ENCODE data around the gene AGK.
"Not testable (repeated sequence)": the region's sequence is repeated elsewhere in the genome, so short reads cannot be mapped to it uniquely, and the experiment has no call there.

AGK gene

DNA sequence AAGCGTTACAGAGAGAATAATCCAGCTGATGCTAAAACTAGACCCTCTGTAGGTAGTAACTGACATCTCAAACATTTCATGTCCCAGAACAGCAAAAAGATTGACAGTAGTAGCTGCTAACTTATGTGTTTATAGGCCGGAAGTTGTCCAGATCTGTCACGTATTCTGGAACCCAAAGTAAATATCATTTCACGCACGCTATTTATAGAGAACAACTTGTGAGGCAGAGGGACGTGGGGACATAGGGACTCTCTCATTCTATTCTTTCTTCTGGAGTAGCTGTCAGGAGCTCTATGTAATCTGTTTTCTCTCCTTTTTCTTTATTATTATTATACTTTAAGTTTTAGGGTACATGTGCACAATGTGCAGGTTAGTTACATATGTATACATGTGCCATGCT lies 22.3 kb downstream of the AGK start:
- Histone ChIP-seq H3K27me3 (replicated peaks in 2 of 5; ENCODE audit: control insufficient read depth in 4 of 5, insufficient read depth in 5 of 5, low read length in 4 of 5) (no peaks in the 10 kb centered on the region), H3K4me3 (ENCODE audit: control insufficient read depth in 1 of 7, extremely low read depth in 1 of 7, insufficient read depth in 4 of 7, low read depth in 2 of 7, low read length in 6 of 7) (no peak overlapping the region), H3K27ac (ENCODE audit: insufficient read depth in 1 of 2, low read depth in 1 of 2, low read length in 2 of 2, poor library complexity in 1 of 2, severe bottlenecking in 2 of 2) (no peak overlapping the region), H3K36me3 (ENCODE audit: control insufficient read depth in 4 of 4, insufficient read depth in 4 of 4, low read length in 3 of 4) (peaks cover 12 to 47% (median 26%) of the 10 kb centered on the region in 4 experiments), H3K9me3 (ENCODE audit: control extremely low read depth in 1 of 5, control insufficient read depth in 4 of 5, insufficient read depth in 2 of 5, low read depth in 1 of 5, low read length in 4 of 5) (peaks cover 7 to 25% (median 14%) of the 10 kb centered on the region in 5 experiments), H3K4me1 (ENCODE audit: control extremely low read depth in 1 of 4, control insufficient read depth in 4 of 4, insufficient read depth in 4 of 4, low read length in 3 of 4) (no peaks in the 10 kb centered on the region)
- POLR2A ChIA-PET, result no interaction called here
- DNase-seq, result no peak
- CTCF ChIA-PET, result no interaction called here
- WGBS (ENCODE audit: insufficient coverage), result 100% methylated on average over 3 of the region's 6 CpGs

DNA sequence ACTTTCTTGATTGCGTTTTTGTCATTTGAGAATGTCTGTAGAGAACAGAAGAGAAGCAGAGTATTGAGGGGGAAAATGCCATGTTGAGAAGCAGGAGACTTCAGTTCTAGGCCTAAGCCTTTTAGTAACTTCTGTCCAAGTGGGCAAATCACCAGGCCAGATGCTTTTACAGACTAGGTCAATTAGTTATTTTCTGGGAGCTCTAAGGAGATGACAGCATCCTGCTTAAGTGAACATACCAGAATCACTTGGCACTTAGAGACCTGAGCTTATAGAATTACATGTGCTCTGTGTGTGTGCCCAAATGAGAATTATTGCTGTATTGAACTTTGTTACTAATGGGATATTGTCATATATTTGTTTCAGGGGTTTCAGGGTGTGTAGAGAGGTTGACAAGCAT lies 24.0 kb downstream of the AGK start:
- peaks cover 10 to 50% (median 21%) of the 10 kb centered on the region in 4 experiments for H3K36me3 ChIP-seq (ENCODE audit: control insufficient read depth in 4 of 4, insufficient read depth in 4 of 4, low read length in 3 of 4)
- 100% methylated on average over 1 of the region's 1 CpG for whole genome bisulfite sequencing (ENCODE audit: insufficient coverage)
- no peak for DNase-seq
- no peaks in the 10 kb centered on the region for H3K4me1 ChIP-seq (ENCODE audit: control extremely low read depth in 1 of 4, control insufficient read depth in 4 of 4, insufficient read depth in 4 of 4, low read length in 3 of 4)
- H3K4me3 ChIP-seq (ENCODE audit: control insufficient read depth in 1 of 7, extremely low read depth in 1 of 7, insufficient read depth in 4 of 7, low read depth in 2 of 7, low read length in 6 of 7), result no peak overlapping the region
- no peaks in the 10 kb centered on the region for H3K27me3 ChIP-seq (replicated peaks in 2 of 5; ENCODE audit: control insufficient read depth in 4 of 5, insufficient read depth in 5 of 5, low read length in 4 of 5)
- H3K27ac ChIP-seq (ENCODE audit: insufficient read depth in 1 of 2, low read depth in 1 of 2, low read length in 2 of 2, poor library complexity in 1 of 2, severe bottlenecking in 2 of 2), result no peak overlapping the region
- POLR2A ChIA-PET, result no interaction called here
- peaks cover 7 to 37% (median 22%) of the 10 kb centered on the region in 5 experiments for H3K9me3 ChIP-seq (ENCODE audit: control extremely low read depth in 1 of 5, control insufficient read depth in 4 of 5, insufficient read depth in 2 of 5, low read depth in 1 of 5, low read length in 4 of 5)
- CTCF ChIA-PET, result no interaction called here

GRCh38 chr7:141575654-141576448 lies 24.6 kb downstream of the AGK start:
- Histone ChIP-seq H3K9me3 (ENCODE audit: control extremely low read depth in 1 of 5, control insufficient read depth in 4 of 5, insufficient read depth in 2 of 5, low read depth in 1 of 5, low read length in 4 of 5) (peaks cover 7 to 36% (median 25%) of the 10 kb centered on the region in 5 experiments), H3K36me3 (ENCODE audit: control insufficient read depth in 4 of 4, insufficient read depth in 4 of 4, low read length in 3 of 4) (peaks cover 10 to 50% (median 20%) of the 10 kb centered on the region in 4 experiments), H3K4me3 (ENCODE audit: control insufficient read depth in 1 of 7, extremely low read depth in 1 of 7, insufficient read depth in 4 of 7, low read depth in 2 of 7, low read length in 6 of 7) (no peak overlapping the region), H3K4me1 (ENCODE audit: control extremely low read depth in 1 of 4, control insufficient read depth in 4 of 4, insufficient read depth in 4 of 4, low read length in 3 of 4) (no peaks in the 10 kb centered on the region), H3K27me3 (replicated peaks in 2 of 5; ENCODE audit: control insufficient read depth in 4 of 5, insufficient read depth in 5 of 5, low read length in 4 of 5) (no peaks in the 10 kb centered on the region), H3K27ac (ENCODE audit: insufficient read depth in 1 of 2, low read depth in 1 of 2, low read length in 2 of 2, poor library complexity in 1 of 2, severe bottlenecking in 2 of 2) (no peak overlapping the region)
- no peak for DNase-seq
- POLR2A ChIA-PET, result no interaction called here
- CTCF ChIA-PET, result no interaction called here
- 100% methylated on average over 1 of the region's 2 CpGs for WGBS (ENCODE audit: insufficient coverage)

- ChIA-PET CTCF (no interaction called here), POLR2A (no interaction called here)
- DNase-seq, result no peak
- H3K36me3 ChIP-seq (ENCODE audit: control insufficient read depth in 4 of 4, insufficient read depth in 4 of 4, low read length in 3 of 4), result peaks cover 10 to 50% (median 17%) of the 10 kb centered on the region in 4 experiments
- H3K27me3 ChIP-seq (replicated peaks in 2 of 5; ENCODE audit: control insufficient read depth in 4 of 5, insufficient read depth in 5 of 5, low read length in 4 of 5), result no peaks in the 10 kb centered on the region
- H3K4me3 ChIP-seq (ENCODE audit: control insufficient read depth in 1 of 7, extremely low read depth in 1 of 7, insufficient read depth in 4 of 7, low read depth in 2 of 7, low read length in 6 of 7), result no peak overlapping the region
- WGBS (ENCODE audit: insufficient coverage), result 98% methylated on average over 5 of the region's 6 CpGs
- peaks cover 7 to 40% (median 26%) of the 10 kb centered on the region in 5 experiments for H3K9me3 ChIP-seq (ENCODE audit: control extremely low read depth in 1 of 5, control insufficient read depth in 4 of 5, insufficient read depth in 2 of 5, low read depth in 1 of 5, low read length in 4 of 5)
- no peaks in the 10 kb centered on the region for H3K4me1 ChIP-seq (ENCODE audit: control extremely low read depth in 1 of 4, control insufficient read depth in 4 of 4, insufficient read depth in 4 of 4, low read length in 3 of 4)
- no peak overlapping the region for H3K27ac ChIP-seq (ENCODE audit: insufficient read depth in 1 of 2, low read depth in 1 of 2, low read length in 2 of 2, poor library complexity in 1 of 2, severe bottlenecking in 2 of 2)
These were observed 26.0 kb downstream of the AGK start for GRCh38 chr7:141577043-141577839.

DNA sequence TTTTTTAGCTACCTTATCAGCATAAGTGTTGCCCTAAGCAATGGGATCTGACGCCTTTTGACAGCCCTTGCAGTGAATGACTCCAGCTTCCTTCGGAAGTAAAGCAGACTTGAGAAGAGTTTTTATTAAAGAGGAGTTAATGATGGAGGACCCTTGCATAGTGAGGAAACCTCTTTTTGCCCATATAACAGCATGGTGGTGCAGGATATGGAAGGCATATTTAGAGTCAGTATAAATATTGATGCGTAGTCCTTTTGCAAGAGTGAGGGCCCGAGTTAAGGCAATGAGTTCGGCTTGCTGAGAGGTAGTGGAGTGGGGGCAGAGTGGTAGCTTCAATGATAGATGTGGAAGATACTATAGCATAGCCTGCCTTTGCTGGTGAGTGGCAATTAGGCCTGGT lies 28.7 kb downstream of the AGK start:
- H3K27ac ChIP-seq (ENCODE audit: insufficient read depth in 1 of 2, low read depth in 1 of 2, low read length in 2 of 2, poor library complexity in 1 of 2, severe bottlenecking in 2 of 2); POLR2A ChIA-PET; H3K4me3 ChIP-seq (ENCODE audit: control insufficient read depth in 1 of 7, extremely low read depth in 1 of 7, insufficient read depth in 4 of 7, low read depth in 2 of 7, low read length in 6 of 7); H3K4me1 ChIP-seq (ENCODE audit: control extremely low read depth in 1 of 4, control insufficient read depth in 4 of 4, insufficient read depth in 4 of 4, low read length in 3 of 4); H3K27me3 ChIP-seq (replicated peaks in 2 of 5; ENCODE audit: control insufficient read depth in 4 of 5, insufficient read depth in 5 of 5, low read length in 4 of 5): not testable (repeated sequence)
- Histone ChIP-seq H3K36me3 (ENCODE audit: control insufficient read depth in 4 of 4, insufficient read depth in 4 of 4, low read length in 3 of 4) (peaks cover 5 to 32% (median 9%) of the 10 kb centered on the region in 4 experiments), H3K9me3 (ENCODE audit: control extremely low read depth in 1 of 5, control insufficient read depth in 4 of 5, insufficient read depth in 2 of 5, low read depth in 1 of 5, low read length in 4 of 5) (peaks cover 7 to 37% (median 26%) of the 10 kb centered on the region in 5 experiments)
- peak in 2 of 3 donors; percentile 9 to 13 for DNase-seq
- WGBS (ENCODE audit: insufficient coverage), result 100% methylated on average over 3 of the region's 5 CpGs
- CTCF ChIA-PET, result interaction anchor here (0.6 kb wide), 1 partner anchor 563 kb away, joined by 3 read pairs; no protein-coding TSS in a partner anchor

DNA sequence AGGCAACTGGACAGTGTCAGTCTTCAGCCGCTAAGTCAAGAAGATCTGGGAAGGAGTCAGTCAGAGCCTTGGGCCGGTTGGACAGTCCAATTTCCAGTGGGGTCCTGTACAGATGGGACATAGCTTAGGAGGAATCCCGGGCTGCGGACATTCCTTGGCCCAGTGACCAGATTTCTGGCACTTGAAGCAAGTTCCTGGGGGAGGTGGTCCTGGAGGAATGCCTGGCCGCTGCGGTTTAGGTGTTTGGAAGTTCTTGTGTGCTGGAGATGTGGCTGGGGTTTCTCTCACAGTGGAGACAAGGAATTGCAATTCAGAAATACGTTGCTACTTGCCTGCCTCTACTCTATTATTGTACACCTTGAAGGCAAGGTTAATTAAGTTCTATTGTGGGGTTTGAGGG lies 30.9 kb downstream of the AGK start:
- H3K27ac ChIP-seq (ENCODE audit: insufficient read depth in 1 of 2, low read depth in 1 of 2, low read length in 2 of 2, poor library complexity in 1 of 2, severe bottlenecking in 2 of 2); H3K27me3 ChIP-seq (replicated peaks in 2 of 5; ENCODE audit: control insufficient read depth in 4 of 5, insufficient read depth in 5 of 5, low read length in 4 of 5); DNase-seq; CTCF ChIA-PET; H3K4me1 ChIP-seq (ENCODE audit: control extremely low read depth in 1 of 4, control insufficient read depth in 4 of 4, insufficient read depth in 4 of 4, low read length in 3 of 4); POLR2A ChIA-PET; H3K4me3 ChIP-seq (ENCODE audit: control insufficient read depth in 1 of 7, extremely low read depth in 1 of 7, insufficient read depth in 4 of 7, low read depth in 2 of 7, low read length in 6 of 7): not testable (repeated sequence)
- 89% methylated on average over 3 of the region's 7 CpGs for WGBS (ENCODE audit: insufficient coverage)
- H3K36me3 ChIP-seq (ENCODE audit: control insufficient read depth in 4 of 4, insufficient read depth in 4 of 4, low read length in 3 of 4), result peaks cover 4 to 27% (median 9%) of the 10 kb centered on the region in 4 experiments
- peaks cover 3 to 23% (median 17%) of the 10 kb centered on the region in 5 experiments for H3K9me3 ChIP-seq (ENCODE audit: control extremely low read depth in 1 of 5, control insufficient read depth in 4 of 5, insufficient read depth in 2 of 5, low read depth in 1 of 5, low read length in 4 of 5)

GRCh38 chr7:141584935-141585334 lies 33.7 kb downstream of the AGK start:
- POLR2A ChIA-PET, result no interaction called here
- WGBS (ENCODE audit: insufficient coverage), result 100% methylated on average over 2 of the region's 3 CpGs

More at GRCh38 chr7:141584935-141585334, 33.7 kb downstream of the AGK start:
- no peaks in the 10 kb centered on the region for H3K4me1 ChIP-seq (ENCODE audit: control extremely low read depth in 1 of 4, control insufficient read depth in 4 of 4, insufficient read depth in 4 of 4, low read length in 3 of 4)
- H3K9me3 ChIP-seq (ENCODE audit: control extremely low read depth in 1 of 5, control insufficient read depth in 4 of 5, insufficient read depth in 2 of 5, low read depth in 1 of 5, low read length in 4 of 5), result peaks cover 0 to 12% (median 4%) of the 10 kb centered on the region in 5 experiments
- no peak for DNase-seq
- CTCF ChIA-PET, result no interaction called here
- H3K36me3 ChIP-seq (ENCODE audit: control insufficient read depth in 4 of 4, insufficient read depth in 4 of 4, low read length in 3 of 4), result peaks cover 4 to 14% (median 10%) of the 10 kb centered on the region in 4 experiments
- no peak overlapping the region for H3K27ac ChIP-seq (ENCODE audit: insufficient read depth in 1 of 2, low read depth in 1 of 2, low read length in 2 of 2, poor library complexity in 1 of 2, severe bottlenecking in 2 of 2)
- no peak overlapping the region for H3K4me3 ChIP-seq (ENCODE audit: control insufficient read depth in 1 of 7, extremely low read depth in 1 of 7, insufficient read depth in 4 of 7, low read depth in 2 of 7, low read length in 6 of 7)
- H3K27me3 ChIP-seq (replicated peaks in 2 of 5; ENCODE audit: control insufficient read depth in 4 of 5, insufficient read depth in 5 of 5, low read length in 4 of 5), result no peaks in the 10 kb centered on the region
